ENCODE results near the gene ZNF469. TPM values are rescaled to one million over a fixed set of nuclear protein-coding genes. Genes with fewer than 3 reads are reported as not detected.

Gene ZNF469
- total RNA-seq, 1 donor from 2014 or later, result 1.5 TPM

- TF ChIP-seq CTCF (conservative IDR thresholded peaks at IDR 0.05), result no peak
- Mint-ChIP-seq H3K27me3 (no peaks in the 10 kb centered on the region), H3K9me3 (peaks cover 9% of the 10 kb centered on the region), H3K4me1 (ENCODE audit: unreplicated experiment) (no peaks in the 10 kb centered on the region), H3K36me3 (no peaks in the 10 kb centered on the region), H3K27ac (no peak overlapping the region), H3K4me3 (no peak overlapping the region)
- no peak for DNase-seq (ENCODE audit: extremely low spot score, unreplicated experiment)
Observed at GRCh38 chr16:88345721-88346560, 36.8 kb upstream of the ZNF469 start.

- H3K36me3 Mint-ChIP-seq, result no peaks in the 10 kb centered on the region
- H3K9me3 Mint-ChIP-seq, result peaks cover 9% of the 10 kb centered on the region
- no peaks in the 10 kb centered on the region for H3K27me3 Mint-ChIP-seq
- TF ChIP-seq CTCF (conservative IDR thresholded peaks at IDR 0.05), result no peak
- no peak for DNase-seq (ENCODE audit: extremely low spot score, unreplicated experiment)
- no peak overlapping the region for H3K4me3 Mint-ChIP-seq
- no peak overlapping the region for H3K27ac Mint-ChIP-seq
- no peaks in the 10 kb centered on the region for H3K4me1 Mint-ChIP-seq (ENCODE audit: unreplicated experiment)
Observed at GRCh38 chr16:88346680-88347505, 35.9 kb upstream of the ZNF469 start.

DNA sequence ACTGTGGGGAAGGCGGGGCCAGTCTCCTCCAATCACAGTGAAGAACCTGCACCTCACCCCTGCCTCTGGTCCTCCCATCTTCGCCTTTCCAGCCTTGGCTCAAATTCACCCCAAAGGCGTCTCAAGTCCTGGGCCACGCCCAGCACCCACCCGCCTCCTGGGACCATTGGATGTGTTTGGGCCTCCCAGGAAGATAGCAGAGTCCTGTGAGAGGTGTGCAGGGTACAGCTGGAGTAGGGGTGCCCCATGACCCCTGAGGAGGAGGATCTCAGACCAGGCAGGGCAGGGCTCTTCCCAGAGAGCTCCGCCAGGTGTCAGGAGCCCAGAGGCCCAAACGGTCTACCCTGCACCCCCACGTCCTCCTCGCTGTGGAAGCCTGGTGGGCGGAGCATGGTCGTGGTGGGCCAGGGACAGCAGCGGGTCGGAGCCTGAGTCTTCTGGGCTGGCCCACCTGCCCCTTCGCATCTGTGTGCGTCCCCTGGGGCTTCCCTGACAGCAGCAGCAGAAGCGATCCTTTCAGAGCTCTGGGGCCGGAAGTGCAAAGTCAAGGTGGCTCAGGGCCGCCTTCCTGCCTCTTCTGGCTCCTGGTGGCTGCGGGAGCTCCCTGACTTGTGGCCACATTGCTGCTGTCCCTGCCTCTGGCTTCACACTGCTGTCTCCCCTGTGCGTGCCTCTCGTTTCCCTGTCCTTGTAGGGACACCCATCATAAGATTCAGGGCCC is 34.9 kb upstream of the ZNF469 start:
- TF ChIP-seq CTCF (conservative IDR thresholded peaks at IDR 0.05), result no peak
- Mint-ChIP-seq H3K36me3 (no peaks in the 10 kb centered on the region), H3K27ac (no peak overlapping the region), H3K9me3 (peaks cover 9% of the 10 kb centered on the region), H3K27me3 (no peaks in the 10 kb centered on the region), H3K4me1 (ENCODE audit: unreplicated experiment) (no peaks in the 10 kb centered on the region), H3K4me3 (no peak overlapping the region)
- no peak for DNase-seq (ENCODE audit: extremely low spot score, unreplicated experiment)

GRCh38 chr16:88348377-88349152 is 34.2 kb upstream of the ZNF469 start:
- Mint-ChIP-seq H3K27me3 (no peaks in the 10 kb centered on the region), H3K4me1 (ENCODE audit: unreplicated experiment) (no peaks in the 10 kb centered on the region), H3K36me3 (no peaks in the 10 kb centered on the region), H3K9me3 (peaks cover 2% of the 10 kb centered on the region), H3K27ac (no peak overlapping the region), H3K4me3 (no peak overlapping the region)
- TF ChIP-seq CTCF (conservative IDR thresholded peaks at IDR 0.05), result no peak
- DNase-seq (ENCODE audit: extremely low spot score, unreplicated experiment), result no peak
